ENCODE measurements around the gene CCDC85C. TPM values are rescaled to one million over a fixed set of nuclear protein-coding genes. Genes with fewer than 3 reads are reported as not detected.
A peak's percentile ranks its signal among the peaks of the same experiment; 100 is the strongest.

The CCDC85C gene
- total RNA-seq, 4 donors from 2014 or later = 0.88 to 56.3 (median 13.6) TPM

DNA sequence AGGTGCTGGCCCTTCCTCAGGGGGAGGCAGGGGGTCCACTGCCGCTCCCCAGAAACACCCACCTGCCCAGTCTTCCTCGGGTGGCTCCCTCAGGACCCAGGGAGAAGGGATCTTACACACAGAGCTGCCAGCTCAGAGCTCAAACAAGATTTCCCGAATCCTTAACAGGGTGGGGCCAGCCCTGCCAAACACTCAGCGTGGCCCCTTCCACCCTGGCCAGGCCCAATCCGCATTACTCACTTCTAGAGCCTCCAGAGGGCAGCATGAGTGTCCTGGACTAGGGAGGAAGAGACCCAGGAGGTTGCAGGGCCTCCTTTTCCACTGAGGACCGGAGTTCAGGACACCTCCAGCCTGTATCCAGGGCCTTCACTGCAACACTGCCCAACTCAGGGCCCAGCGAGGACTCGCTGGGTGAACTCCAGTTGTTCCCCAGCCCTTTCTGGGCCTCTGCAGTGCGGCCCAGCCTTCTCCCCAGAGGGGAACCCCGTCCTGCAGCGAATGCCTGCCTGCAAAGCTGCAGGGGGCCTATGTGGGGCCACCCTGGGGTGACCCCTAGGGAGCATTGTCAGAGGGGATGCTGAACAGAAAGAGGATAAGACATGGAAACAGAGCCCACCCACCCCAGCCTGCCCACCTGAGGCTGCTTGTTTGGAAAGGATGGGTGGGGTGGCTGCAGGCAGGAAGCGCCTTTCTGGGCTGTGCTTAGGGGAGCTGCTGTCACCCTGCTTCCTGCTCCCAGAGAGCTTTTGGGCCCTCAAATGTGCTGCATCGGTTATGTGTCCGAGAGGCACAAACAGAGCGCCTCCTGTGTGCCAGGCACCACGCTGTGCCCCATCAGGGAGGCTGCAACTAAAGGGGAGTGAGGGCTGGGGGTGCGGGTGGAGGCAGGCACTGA is 79.0 kb downstream of the CCDC85C start:
- Histone ChIP-seq H3K36me3 (no peaks in the 10 kb centered on the region), H3K9me3 (no peaks in the 10 kb centered on the region), H3K27me3 (no peaks in the 10 kb centered on the region), H3K4me1 (peaks cover 0 to 20% of the 10 kb centered on the region in 2 donors), H3K27ac (peak overlapping the region; percentile 82 to 84), H3K4me3 (no peak overlapping the region)
- intact Hi-C loops (cut with DNase I; ENCODE audit: low total_unique reads) = loop anchor here (10.0 kb wide), 1 partner anchor 80 kb away; the partner anchor contains the start of gene CCDC85C
- TF ChIP-seq POLR2A (IDR thresholded peaks at IDR 0.05) = no peak
- TF ChIP-seq, protein P1, sequence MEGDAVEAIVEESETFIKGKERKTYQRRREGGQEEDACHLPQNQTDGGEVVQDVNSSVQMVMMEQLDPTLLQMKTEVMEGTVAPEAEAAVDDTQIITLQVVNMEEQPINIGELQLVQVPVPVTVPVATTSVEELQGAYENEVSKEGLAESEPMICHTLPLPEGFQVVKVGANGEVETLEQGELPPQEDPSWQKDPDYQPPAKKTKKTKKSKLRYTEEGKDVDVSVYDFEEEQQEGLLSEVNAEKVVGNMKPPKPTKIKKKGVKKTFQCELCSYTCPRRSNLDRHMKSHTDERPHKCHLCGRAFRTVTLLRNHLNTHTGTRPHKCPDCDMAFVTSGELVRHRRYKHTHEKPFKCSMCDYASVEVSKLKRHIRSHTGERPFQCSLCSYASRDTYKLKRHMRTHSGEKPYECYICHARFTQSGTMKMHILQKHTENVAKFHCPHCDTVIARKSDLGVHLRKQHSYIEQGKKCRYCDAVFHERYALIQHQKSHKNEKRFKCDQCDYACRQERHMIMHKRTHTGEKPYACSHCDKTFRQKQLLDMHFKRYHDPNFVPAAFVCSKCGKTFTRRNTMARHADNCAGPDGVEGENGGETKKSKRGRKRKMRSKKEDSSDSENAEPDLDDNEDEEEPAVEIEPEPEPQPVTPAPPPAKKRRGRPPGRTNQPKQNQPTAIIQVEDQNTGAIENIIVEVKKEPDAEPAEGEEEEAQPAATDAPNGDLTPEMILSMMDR (IDR thresholded peaks at IDR 0.05) = peak in 3 of 4 experiments; percentile 14 to 42 (median 42)
- DNase-seq = no peak

DNA sequence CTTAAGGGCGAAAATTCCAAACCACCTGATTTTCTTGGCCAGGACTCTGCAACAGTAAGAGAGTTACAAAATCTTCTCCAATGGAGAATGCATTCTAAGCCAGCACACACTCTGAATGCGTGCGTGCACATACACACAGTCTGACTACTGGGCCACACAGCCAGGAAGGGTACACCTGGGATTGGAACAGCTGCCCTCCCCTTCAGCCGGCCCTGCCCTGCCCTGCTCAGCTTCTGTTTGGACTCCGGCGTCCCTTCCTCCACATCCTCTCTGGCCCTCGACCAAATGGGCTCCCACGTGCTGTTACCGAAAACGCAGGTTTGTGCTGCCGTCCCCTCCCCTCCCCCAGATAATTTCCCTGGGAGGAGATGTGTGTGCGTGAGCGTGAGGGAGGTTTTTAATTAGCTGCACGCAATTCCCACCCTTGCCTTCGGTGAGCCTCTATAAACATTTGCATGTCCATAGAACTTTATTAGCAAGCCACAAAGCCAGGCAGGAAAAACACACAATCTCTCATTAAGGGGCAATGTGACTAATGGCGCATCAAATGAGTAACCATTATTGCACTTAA is 79.8 kb downstream of the CCDC85C start:
- no peak for DNase-seq
- Histone ChIP-seq H3K4me1 (peaks cover 0 to 20% of the 10 kb centered on the region in 2 donors), H3K4me3 (no peak overlapping the region), H3K27me3 (no peaks in the 10 kb centered on the region), H3K9me3 (no peaks in the 10 kb centered on the region), H3K36me3 (no peaks in the 10 kb centered on the region), H3K27ac (peak overlapping the region; percentile 82 to 84)
- intact Hi-C loops (cut with DNase I; ENCODE audit: low total_unique reads) = loop anchor here (10.0 kb wide), 1 partner anchor 81 kb away; the partner anchor contains the start of gene CCDC85C
- TF ChIP-seq POLR2A (IDR thresholded peaks at IDR 0.05) = no peak
- TF ChIP-seq, protein P1 (IDR thresholded peaks at IDR 0.05) = peak in 1 of 4 experiments; percentile 1

DNA sequence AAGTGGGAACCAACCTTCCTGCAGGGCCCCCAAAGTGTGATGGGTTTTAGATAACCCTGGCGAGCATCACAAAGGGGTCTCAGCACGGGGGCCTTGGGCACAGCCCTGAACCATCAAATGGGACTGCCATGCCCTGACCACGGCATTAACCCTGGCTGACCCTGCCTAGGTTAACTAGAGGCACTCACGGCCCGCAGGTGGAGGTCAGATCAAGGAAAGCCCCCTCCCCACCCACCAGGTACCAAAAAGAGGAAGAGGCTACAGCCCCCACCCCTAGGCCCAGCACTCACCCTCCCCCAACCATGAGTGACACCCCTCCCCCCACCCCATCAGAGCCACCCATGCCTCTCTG is 80.3 kb downstream of the CCDC85C start:
- no peaks in the 10 kb centered on the region for H3K27me3 ChIP-seq
- no peaks in the 10 kb centered on the region for H3K9me3 ChIP-seq
- H3K4me1 ChIP-seq = peaks cover 0 to 20% of the 10 kb centered on the region in 2 donors
- H3K36me3 ChIP-seq = no peaks in the 10 kb centered on the region
- peak overlapping the region; percentile 82 to 84 for H3K27ac ChIP-seq
- TF ChIP-seq, protein P1 (IDR thresholded peaks at IDR 0.05) = no peak
- TF ChIP-seq POLR2A (IDR thresholded peaks at IDR 0.05) = no peak
- intact Hi-C loops (cut with DNase I; ENCODE audit: low total_unique reads) = loop anchor here (10.0 kb wide), 1 partner anchor 81 kb away; the partner anchor contains the start of gene CCDC85C
- no peak overlapping the region for H3K4me3 ChIP-seq
- no peak for DNase-seq

DNA sequence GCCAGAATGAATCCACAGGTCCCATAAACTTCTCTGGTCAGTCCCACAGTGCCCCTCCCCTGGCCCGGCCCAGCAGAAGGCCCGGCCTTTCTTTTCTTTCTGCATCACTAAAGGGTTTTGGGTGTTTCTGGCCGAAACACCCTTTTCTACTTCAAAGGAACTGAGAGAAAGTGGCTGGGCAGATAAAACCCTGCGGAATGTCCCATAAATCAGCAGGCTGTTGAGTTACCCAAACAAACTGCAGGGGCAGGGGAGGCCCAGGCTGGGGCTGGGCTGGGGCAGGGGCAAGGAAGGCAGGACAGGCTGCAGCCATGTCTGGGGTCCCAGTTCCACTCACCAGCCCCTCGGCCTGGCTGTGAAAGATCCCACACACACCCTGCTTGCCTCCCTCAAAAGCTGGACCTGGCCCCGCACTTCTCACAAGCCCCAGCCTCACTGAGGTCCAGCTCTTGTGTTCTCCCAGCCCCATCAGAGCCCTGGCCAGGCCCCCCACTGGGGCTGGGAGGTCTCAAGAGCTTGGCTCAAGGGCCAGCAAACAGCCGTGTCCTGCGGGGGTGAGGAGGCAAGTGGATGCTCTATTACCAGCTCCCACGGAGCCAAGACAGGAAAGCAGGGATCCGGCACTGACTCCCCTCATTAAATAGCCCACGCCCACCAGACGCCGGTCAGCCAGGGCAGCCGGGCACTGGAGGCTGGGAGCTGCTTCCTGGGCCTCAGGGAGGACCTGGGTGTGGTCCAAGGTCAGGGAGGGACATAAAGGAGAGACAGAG is 80.9 kb downstream of the CCDC85C start:
- peak overlapping the region; percentile 82 to 84 for H3K27ac ChIP-seq
- TF ChIP-seq, protein P1 (IDR thresholded peaks at IDR 0.05) = no peak
- no peak for TF ChIP-seq POLR2A (IDR thresholded peaks at IDR 0.05)
- H3K4me3 ChIP-seq = no peak overlapping the region
- no peaks in the 10 kb centered on the region for H3K27me3 ChIP-seq
- peaks cover 0 to 20% of the 10 kb centered on the region in 2 donors for H3K4me1 ChIP-seq
- intact Hi-C loops (cut with DNase I; ENCODE audit: low total_unique reads) = loop anchor here (10.0 kb wide), 1 partner anchor 82 kb away; the partner anchor contains the start of gene CCDC85C
- H3K36me3 ChIP-seq = no peaks in the 10 kb centered on the region
- no peaks in the 10 kb centered on the region for H3K9me3 ChIP-seq
- DNase-seq = no peak
